CD4-positive, CD25-positive, alpha-beta regulatory T cell (primary cell): Measurements from ENCODE around the gene FADS3. TPM values are rescaled to one million over a fixed set of nuclear protein-coding genes. Genes with fewer than 3 reads are reported as not detected.

ENCODE experiments used
- ATAC-seq, 2 donors: fragments of 150-1000 bp; cut with Tn5 transposase; one replicate each; pipeline ENCODE4 v1.10.0; 2021; ENCODE audit warnings: low read depth in 2 of 2, moderate number of reproducible peaks in 2 of 2, moderate library complexity in 1 of 2
- DNase-seq, 3 donors: peaks; one replicate each; pipeline versions ENCODE4 v3.0.0 to v3.0.0-alpha.2; 2012 to 2022; ENCODE audit warnings: mixed read lengths in 1 of 3
- H3K27ac ChIP-seq: one replicate; pipeline ENCODE4 v1.7.0; 2013; ENCODE audit warnings: mild to moderate bottlenecking, low read length; ENCODE audit not compliant: insufficient read depth, poor library complexity, severe bottlenecking
- H3K27me3 ChIP-seq: one replicate; pipeline ENCODE4 v1.7.0; 2013; ENCODE audit warnings: low read length; ENCODE audit not compliant: control insufficient read depth, insufficient read depth
- H3K36me3 ChIP-seq: one replicate; pipeline ENCODE4 v1.7.0; 2013; ENCODE audit warnings: mild to moderate bottlenecking, low read length, moderate library complexity; ENCODE audit not compliant: control insufficient read depth, insufficient read depth
- H3K4me1 ChIP-seq: 2 replicates; pipeline ENCODE4 v1.7.0; 2013; ENCODE audit warnings: mild to moderate bottlenecking, low read length; ENCODE audit not compliant: insufficient read depth, control insufficient read depth, poor library complexity, severe bottlenecking
- H3K4me3 ChIP-seq: one replicate; pipeline ENCODE4 v1.7.0; 2013; ENCODE audit warnings: low read depth, mild to moderate bottlenecking, low read length, moderate library complexity
- H3K9me3 ChIP-seq, 2 experiments: 1 replicate in 1 of 2; 2 replicates in 1 of 2; pipeline ENCODE4 v1.7.0; 2013; ENCODE audit warnings: low read length in 2 of 2, mild to moderate bottlenecking in 1 of 2, moderate library complexity in 1 of 2; ENCODE audit not compliant: control insufficient read depth in 2 of 2
- H3K27ac Mint-ChIP-seq, 3 donors: one replicate each; pipeline ENCODE4 v1.8.0; 2020 to 2022; ENCODE audit warnings: mild to moderate bottlenecking in 3 of 3, mixed read lengths in 3 of 3, moderate library complexity in 2 of 3
- H3K27me3 Mint-ChIP-seq: one replicate; pipeline ENCODE4 v1.8.0; 2022; ENCODE audit warnings: mild to moderate bottlenecking, mixed read lengths
- H3K36me3 Mint-ChIP-seq: one replicate; pipeline ENCODE4 v1.8.0; 2020; ENCODE audit warnings: mixed read lengths
- H3K4me1 Mint-ChIP-seq, 4 donors: one replicate each; pipeline ENCODE4 v1.8.0; 2020 to 2022; ENCODE audit warnings: mixed read lengths in 4 of 4, mild to moderate bottlenecking in 1 of 4
- H3K4me3 Mint-ChIP-seq, 4 donors: one replicate each; pipeline ENCODE4 v1.8.0; 2020 to 2022; ENCODE audit warnings: mild to moderate bottlenecking in 4 of 4, mixed read lengths in 4 of 4, moderate library complexity in 3 of 4
- H3K9me3 Mint-ChIP-seq, 7 donors: one replicate each; pipeline ENCODE4 v1.8.0; 2020 to 2022; ENCODE audit warnings: mixed read lengths in 7 of 7, mild to moderate bottlenecking in 3 of 7, moderate library complexity in 2 of 7
- polyA plus RNA-seq, 4 donors: library from polyadenylated mRNA; unstranded; fragments of 300-500 nt; fragmentation: Illumina TruSeq; gene quantifications; one replicate each; pipeline ENCODE4 v1.2.3, GENCODE V29; 2021
- total RNA-seq: library from RNA; stranded (reverse); gene quantifications from one replicate; pipeline ENCODE4 v1.2.3, GENCODE V29; 2022

The FADS3 gene
- total and polyA plus RNA-seq, 5 donors from 2014 or later = 0.87 to 15.8 (median 1.4) TPM

DNA sequence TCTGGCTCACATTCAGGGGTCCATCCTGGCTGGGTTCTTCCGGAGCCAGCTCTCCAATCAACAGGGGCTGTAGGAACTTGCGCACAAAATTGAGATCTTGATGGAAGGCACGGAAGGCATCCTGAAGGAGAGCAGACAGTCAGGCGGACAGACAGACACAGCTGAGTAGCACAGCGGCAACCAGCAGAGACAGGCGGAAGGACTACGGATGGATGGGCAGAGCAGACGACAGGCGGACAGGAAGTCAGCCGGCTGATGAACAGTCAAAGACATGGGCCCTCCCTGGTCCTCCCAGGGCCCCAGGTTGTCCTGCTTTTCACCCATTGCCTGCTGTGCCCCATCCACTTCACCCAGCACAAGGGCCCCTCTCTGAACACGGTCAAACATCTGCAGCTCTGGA lies 11.3 kb downstream of the FADS3 start:
- DNase-seq (no peak), ATAC-seq (no peak)
- Histone ChIP-seq H3K9me3 (no peaks in the 10 kb centered on the region), H3K4me1 (no peaks in the 10 kb centered on the region), H3K27ac (no peak overlapping the region), H3K27me3 (no peaks in the 10 kb centered on the region), H3K4me3 (no peak overlapping the region), H3K36me3 (no peaks in the 10 kb centered on the region)
- Mint-ChIP-seq H3K27ac (no peak overlapping the region), H3K4me1 (no peaks in the 10 kb centered on the region), H3K9me3 (no peaks in the 10 kb centered on the region), H3K4me3 (no peak overlapping the region), H3K27me3 (peaks cover 4% of the 10 kb centered on the region), H3K36me3 (no peaks in the 10 kb centered on the region)

GRCh38 chr11:61879152-61879551 lies 12.2 kb downstream of the FADS3 start:
- DNase-seq = no peak
- H3K4me1 ChIP-seq = no peaks in the 10 kb centered on the region
- no peak overlapping the region for H3K27ac ChIP-seq
- H3K9me3 ChIP-seq = no peaks in the 10 kb centered on the region
- Mint-ChIP-seq H3K4me3 (no peak overlapping the region), H3K9me3 (no peaks in the 10 kb centered on the region), H3K27me3 (peaks cover 7% of the 10 kb centered on the region), H3K36me3 (no peaks in the 10 kb centered on the region), H3K4me1 (no peaks in the 10 kb centered on the region), H3K27ac (no peak overlapping the region)
- no peak for ATAC-seq
- no peak overlapping the region for H3K4me3 ChIP-seq
- H3K36me3 ChIP-seq = no peaks in the 10 kb centered on the region
- H3K27me3 ChIP-seq = no peaks in the 10 kb centered on the region

DNA sequence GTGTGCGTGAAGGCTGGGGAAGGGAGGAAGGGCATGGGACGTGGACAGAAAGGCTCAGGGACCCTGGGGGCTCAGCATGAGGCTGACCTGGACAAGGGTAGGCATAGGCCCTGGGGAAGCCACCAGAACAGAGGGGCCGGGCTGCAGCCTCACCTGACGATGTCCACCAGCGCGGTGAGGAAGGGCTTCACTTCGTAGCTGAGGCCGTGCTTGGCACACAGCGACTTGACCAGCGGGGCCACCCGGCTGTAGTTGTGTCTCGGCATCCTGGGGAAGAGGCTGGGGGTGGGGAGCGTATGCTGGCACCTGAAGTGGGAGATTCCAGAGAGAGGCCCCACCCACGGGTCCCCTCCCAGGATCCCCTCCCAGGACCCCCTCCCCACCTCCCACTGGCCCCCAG lies 15.6 kb downstream of the FADS3 start:
- Histone ChIP-seq H3K4me3 (no peak overlapping the region), H3K36me3 (no peaks in the 10 kb centered on the region), H3K4me1 (peaks cover 5% of the 10 kb centered on the region), H3K27ac (no peak overlapping the region), H3K27me3 (no peaks in the 10 kb centered on the region), H3K9me3 (no peaks in the 10 kb centered on the region)
- Mint-ChIP-seq H3K4me1 (peaks cover 0 to 7% (median 2%) of the 10 kb centered on the region in 4 donors), H3K36me3 (no peaks in the 10 kb centered on the region), H3K27ac (no peak overlapping the region), H3K9me3 (no peaks in the 10 kb centered on the region), H3K27me3 (peaks cover 9% of the 10 kb centered on the region), H3K4me3 (no peak overlapping the region)
- DNase-seq (no peak), ATAC-seq (no peak)

- Histone ChIP-seq H3K9me3 (no peaks in the 10 kb centered on the region), H3K27ac (no peak overlapping the region), H3K4me3 (no peak overlapping the region), H3K36me3 (no peaks in the 10 kb centered on the region), H3K4me1 (peaks cover 5% of the 10 kb centered on the region), H3K27me3 (no peaks in the 10 kb centered on the region)
- peaks cover 0 to 7% (median 2%) of the 10 kb centered on the region in 4 donors for H3K4me1 Mint-ChIP-seq
- H3K27ac Mint-ChIP-seq = no peak overlapping the region
- no peaks in the 10 kb centered on the region for H3K36me3 Mint-ChIP-seq
- no peak overlapping the region for H3K4me3 Mint-ChIP-seq
- no peak for ATAC-seq
- no peak for DNase-seq
- H3K27me3 Mint-ChIP-seq = peaks cover 9% of the 10 kb centered on the region
- H3K9me3 Mint-ChIP-seq = no peaks in the 10 kb centered on the region
Observed at GRCh38 chr11:61874853-61875252, 16.5 kb downstream of the FADS3 start.

DNA sequence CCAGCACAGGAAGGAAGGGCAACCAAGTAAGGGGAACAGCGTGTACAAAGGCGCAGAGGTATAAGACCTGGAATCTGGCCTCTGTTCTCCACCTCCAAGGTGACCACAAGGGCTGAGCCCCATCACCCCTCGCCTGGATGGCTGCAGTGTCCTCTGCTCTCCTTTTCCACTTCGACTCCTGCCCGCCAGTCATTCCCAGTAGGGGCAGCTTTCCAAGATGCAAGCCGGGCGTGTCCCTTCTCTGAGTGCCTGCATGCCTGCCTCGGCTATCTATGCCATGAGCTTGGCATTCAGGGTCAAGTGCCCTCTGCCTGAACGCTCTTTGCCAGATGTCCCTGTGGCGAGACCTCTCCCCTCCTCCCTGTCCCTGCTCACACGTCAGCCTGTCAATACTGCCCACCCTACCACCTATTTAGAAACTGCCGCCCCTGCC lies 17.0 kb downstream of the FADS3 start:
- H3K4me3 Mint-ChIP-seq = no peak overlapping the region
- ATAC-seq (no peak), DNase-seq (no peak)
- peaks cover 0 to 7% (median 2%) of the 10 kb centered on the region in 4 donors for H3K4me1 Mint-ChIP-seq
- no peaks in the 10 kb centered on the region for H3K36me3 Mint-ChIP-seq
- H3K9me3 ChIP-seq = no peaks in the 10 kb centered on the region
- H3K27me3 ChIP-seq = no peaks in the 10 kb centered on the region
- no peaks in the 10 kb centered on the region for H3K36me3 ChIP-seq
- no peak overlapping the region for H3K4me3 ChIP-seq
- H3K27ac ChIP-seq = no peak overlapping the region
- H3K27me3 Mint-ChIP-seq = peaks cover 9% of the 10 kb centered on the region
- H3K4me1 ChIP-seq = peaks cover 5% of the 10 kb centered on the region
- peaks cover 0 to 1% (median 0%) of the 10 kb centered on the region in 7 donors for H3K9me3 Mint-ChIP-seq
- H3K27ac Mint-ChIP-seq = no peak overlapping the region

GRCh38 chr11:61873588-61874376 lies 17.6 kb downstream of the FADS3 start:
- H3K27ac ChIP-seq = no peak overlapping the region
- no peaks in the 10 kb centered on the region for H3K9me3 ChIP-seq
- Mint-ChIP-seq H3K4me3 (no peak overlapping the region), H3K27me3 (peaks cover 9% of the 10 kb centered on the region), H3K27ac (no peak overlapping the region), H3K9me3 (peaks cover 0 to 1% (median 0%) of the 10 kb centered on the region in 7 donors), H3K36me3 (no peaks in the 10 kb centered on the region), H3K4me1 (peaks cover 0 to 7% (median 2%) of the 10 kb centered on the region in 4 donors)
- H3K4me3 ChIP-seq = no peak overlapping the region
- no peaks in the 10 kb centered on the region for H3K36me3 ChIP-seq
- no peaks in the 10 kb centered on the region for H3K27me3 ChIP-seq
- ATAC-seq (no peak), DNase-seq (no peak)
- H3K4me1 ChIP-seq = peaks cover 5% of the 10 kb centered on the region

- DNase-seq = no peak
- H3K36me3 ChIP-seq = no peaks in the 10 kb centered on the region
- ATAC-seq = no peak
- Mint-ChIP-seq H3K4me1 (peaks cover 0 to 7% (median 2%) of the 10 kb centered on the region in 4 donors), H3K36me3 (no peaks in the 10 kb centered on the region), H3K4me3 (no peak overlapping the region), H3K27ac (no peak overlapping the region), H3K9me3 (peaks cover 0 to 1% (median 0%) of the 10 kb centered on the region in 7 donors), H3K27me3 (peaks cover 9% of the 10 kb centered on the region)
- H3K9me3 ChIP-seq = no peaks in the 10 kb centered on the region
- no peaks in the 10 kb centered on the region for H3K27me3 ChIP-seq
- no peak overlapping the region for H3K27ac ChIP-seq
- H3K4me1 ChIP-seq = peaks cover 5% of the 10 kb centered on the region
- H3K4me3 ChIP-seq = no peak overlapping the region
Observed at GRCh38 chr11:61872935-61873565, 18.3 kb downstream of the FADS3 start.
